ENCODE measurements around the gene DNASE2.

DNASE2 gene

DNA sequence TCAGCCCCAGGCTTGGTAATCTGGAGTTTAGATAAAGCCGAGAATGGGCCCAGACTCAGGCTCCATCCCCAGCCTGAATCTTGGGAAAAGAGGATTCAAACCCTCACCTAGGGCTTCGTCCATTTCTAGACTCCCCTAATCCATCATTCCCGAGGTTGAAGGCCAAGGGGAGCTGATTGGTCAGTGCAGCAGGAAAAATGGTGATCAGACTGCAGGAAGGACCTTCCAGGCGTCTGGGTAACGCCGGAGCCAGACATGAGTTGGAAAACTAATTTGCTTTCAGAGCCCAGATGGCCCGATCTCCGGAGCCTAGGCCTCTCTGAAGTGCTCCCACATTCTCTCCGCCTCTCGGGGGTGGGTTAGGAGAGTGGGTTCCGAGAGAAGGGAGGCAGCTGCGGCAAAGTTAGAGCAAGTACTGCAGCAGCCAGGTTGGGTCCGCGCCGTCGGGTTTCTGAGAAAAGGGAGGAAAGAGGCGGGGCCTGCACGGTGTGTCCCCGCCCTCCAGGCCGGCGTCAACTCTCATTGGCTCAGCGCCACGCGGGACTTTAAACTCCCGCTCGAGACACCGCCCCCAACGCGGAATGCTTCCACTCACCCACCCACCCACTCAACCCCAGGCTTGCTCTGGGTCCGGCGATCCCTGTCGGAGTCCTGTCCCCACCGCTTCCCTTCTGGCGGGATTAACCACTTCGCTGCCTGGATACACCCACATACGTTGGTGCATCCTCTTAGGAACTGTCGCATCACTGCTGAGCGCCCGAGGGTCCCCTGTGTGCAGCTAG, 46.1 kb downstream of the DNASE2 start:
- DNase-seq (ENCODE audit: low read depth in 2 of 2, low spot score in 1 of 2) = no peak

DNA sequence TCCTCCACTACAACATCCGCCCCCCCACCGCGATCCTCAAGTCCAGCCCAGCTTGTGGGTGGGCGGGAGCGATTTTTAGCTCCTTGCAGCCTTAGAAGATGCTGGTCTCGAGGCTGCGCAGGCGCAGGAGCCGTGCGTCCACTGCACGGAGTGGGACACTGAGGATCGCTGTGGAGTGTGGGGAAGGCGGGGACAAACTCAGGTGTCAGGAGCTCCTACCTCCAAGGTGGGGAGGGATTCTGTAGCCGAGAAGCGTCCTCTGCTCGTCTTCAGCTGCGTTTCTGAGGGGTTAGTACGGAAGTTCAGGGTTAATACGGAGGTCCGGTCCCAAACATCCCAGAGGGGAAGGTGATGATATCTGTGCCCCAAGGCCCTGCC, 46.7 kb downstream of the DNASE2 start, which contains the start of gene RTBDN:
Gene RTBDN, minus strand, starts transcription at position 14 of the 378 bp plus-strand sequence. CDS start 4,600 bp downstream, outside the sequence.
- DNase-seq (ENCODE audit: low read depth in 2 of 2, low spot score in 1 of 2) = no peak

DNA sequence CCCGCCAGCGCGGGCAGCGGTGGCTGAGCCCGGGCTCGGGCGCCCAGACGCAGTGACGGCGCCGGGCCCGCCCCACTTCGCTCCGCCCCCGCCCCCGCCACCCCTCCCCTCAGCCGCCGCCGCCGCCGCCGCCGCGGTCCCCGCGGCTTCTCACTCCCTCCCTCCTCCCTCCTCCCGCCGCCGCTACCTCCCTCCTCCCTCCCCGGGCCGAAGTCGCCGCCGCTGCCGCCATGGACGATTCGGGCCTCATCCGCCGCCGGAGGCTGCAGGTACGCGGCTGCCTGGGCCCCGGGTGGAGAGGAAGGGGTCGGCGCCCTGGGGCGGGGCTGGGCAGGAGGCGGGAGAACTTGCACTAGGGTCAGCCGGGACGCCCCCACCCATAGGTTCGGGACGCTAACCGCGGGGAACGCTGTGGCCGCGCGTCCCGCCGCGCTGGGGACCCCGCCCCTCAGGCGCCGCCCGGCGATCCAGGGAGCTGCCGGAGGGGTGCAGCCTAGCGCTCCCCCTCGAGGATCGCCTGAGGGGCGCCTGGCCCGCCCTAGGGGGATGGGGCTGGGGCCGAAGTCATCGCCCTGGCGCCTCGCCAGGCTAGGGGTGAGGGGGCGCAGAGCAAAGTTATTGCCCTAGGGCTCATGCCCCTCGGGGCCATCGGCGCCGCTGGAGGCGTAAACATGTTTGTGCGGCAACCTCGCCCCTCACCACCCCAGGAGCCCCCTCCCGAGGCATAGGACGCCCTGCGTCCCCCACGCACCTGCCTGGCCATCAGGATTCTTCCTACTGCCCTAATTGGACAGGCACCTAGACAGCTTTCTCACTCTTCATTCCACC, 47.3 kb downstream of the DNASE2 start:
- DNase-seq (ENCODE audit: low read depth in 2 of 2, low spot score in 1 of 2) = no peak

DNA sequence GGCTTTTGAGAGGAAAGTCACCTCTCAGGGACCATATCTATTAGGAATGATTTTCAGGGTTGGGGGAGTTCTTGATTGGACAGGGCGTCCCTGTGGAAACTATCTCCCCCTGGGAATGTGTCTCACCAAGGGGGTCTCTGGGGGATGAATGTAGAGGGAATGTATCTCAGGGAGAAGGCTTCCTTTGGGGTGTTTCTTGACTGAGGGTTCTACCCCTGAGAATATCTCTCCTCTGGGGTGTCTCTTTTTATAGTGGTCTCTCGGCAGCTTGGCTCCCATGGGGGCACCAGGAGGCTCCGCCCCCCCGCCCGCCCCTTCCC, 47.9 kb downstream of the DNASE2 start:
- no peak for DNase-seq (ENCODE audit: low read depth in 2 of 2, low spot score in 1 of 2)

DNA sequence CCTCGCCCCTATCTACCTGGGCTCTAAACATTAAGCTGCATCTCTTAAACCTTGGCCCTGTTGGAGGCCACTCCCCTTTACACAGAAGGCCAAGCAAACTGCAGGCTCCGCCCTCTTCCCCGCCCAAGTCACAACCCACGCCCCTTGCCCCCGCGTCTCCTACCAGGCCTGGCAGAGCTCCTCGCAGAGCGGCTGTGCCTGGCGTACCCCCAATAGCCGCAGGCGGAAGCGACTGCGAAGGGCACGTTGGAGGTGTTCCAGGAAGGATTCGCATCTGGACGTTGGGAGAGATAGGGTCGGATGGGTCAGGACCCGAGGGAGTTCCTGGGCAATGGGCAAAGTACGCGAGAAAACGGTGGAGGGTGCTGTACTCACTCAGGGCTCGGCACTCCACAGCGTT, 52.8 kb downstream of the DNASE2 start:
- DNase-seq (ENCODE audit: low read depth in 2 of 2, low spot score in 1 of 2) = no peak

DNA sequence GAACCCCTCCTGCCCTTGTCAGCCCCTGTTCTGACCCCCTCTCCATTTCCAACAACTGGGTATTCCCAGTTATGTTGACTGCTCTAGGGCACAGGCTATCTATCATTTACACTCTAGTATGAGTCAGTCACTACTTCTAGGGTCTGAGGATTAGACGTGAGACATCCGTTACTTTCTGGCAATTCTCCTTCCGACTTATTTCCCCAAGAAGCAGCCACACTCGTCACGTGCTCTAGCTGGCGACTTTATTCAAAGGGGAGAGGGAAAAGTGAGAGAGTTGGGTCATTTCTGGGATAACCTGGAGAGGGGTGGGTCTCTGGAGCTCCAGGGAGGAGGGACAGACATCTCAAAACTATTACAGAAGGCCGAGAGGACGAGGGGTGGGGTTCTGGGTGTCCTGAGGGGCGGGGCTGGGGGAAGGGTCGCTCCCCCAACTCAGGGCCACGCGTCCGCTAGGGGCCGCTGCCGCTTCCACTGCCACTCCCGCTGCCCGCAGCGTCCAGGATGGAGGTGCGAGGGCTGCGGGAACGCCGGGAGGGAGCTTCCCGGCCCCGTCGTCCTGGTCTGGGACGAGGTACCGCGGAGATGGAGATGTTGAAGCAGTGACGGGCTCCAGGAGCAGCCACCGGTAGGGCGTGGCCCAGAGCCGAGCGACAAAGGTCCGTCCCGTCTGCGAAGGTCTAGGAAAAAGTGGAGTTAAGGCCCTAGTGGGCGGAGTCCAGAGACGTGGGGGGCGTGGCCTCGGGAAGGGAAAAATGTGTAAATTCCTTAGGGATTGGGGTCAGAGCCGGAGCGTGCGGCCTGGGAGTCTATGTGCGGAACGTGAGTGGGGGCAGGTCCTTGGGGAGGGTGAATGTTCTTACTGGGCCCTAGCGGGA, 55.8 kb downstream of the DNASE2 start:
- no peak for DNase-seq (ENCODE audit: low read depth in 2 of 2, low spot score in 1 of 2)

Measured in stimulated activated CD8-positive, alpha-beta memory T cell treated with anti-CD3 and anti-CD28 coated beads, Interleukin-4, amount 100 ng/mL, for 4 hours (primary cell).